GM23338 (cell line): ENCODE data around the gene ANTXR2. TPM values are rescaled to one million over a fixed set of nuclear protein-coding genes. Genes with fewer than 3 reads are reported as not detected.

ENCODE experiments used
- ATAC-seq: fragments of 200-7000 bp; cut with Tn5 transposase; 3 replicates; pipeline ENCODE4 v1.9.1; 2020
- DNase-seq: peaks from one replicate; pipeline ENCODE4 v3.0.0-alpha.2; 2015; ENCODE audit warnings: low spot score
- H2AFZ ChIP-seq: fragments of 200-600 bp; sonication (generic); 2 replicates; pipeline ENCODE4 v1.8.0; 2016; ENCODE audit warnings: antibody characterized with exemption, mild to moderate bottlenecking, moderate library complexity
- H3F3A ChIP-seq: fragments of 200-600 bp; sonication (generic); replicated peaks from 2 replicates; pipeline ENCODE4 v1.8.0; 2017; ENCODE audit warnings: antibody characterized with exemption, mixed run types, low read depth
- H3K27ac ChIP-seq: fragments of 200-600 bp; sonication (generic); 2 replicates; pipeline ENCODE4 v1.6.1; 2016; ENCODE audit warnings: low read depth
- H3K27me3 ChIP-seq: fragments of 200-600 bp; sonication (generic); 2 replicates; pipeline ENCODE4 v1.8.0; 2016; ENCODE audit warnings: mild to moderate bottlenecking, mixed run types, moderate library complexity; ENCODE audit not compliant: insufficient read depth
- H3K36me3 ChIP-seq: fragments of 200-600 bp; sonication (generic); 2 replicates; pipeline ENCODE4 v1.8.0; 2016; ENCODE audit warnings: mild to moderate bottlenecking; ENCODE audit not compliant: insufficient read depth
- H3K4me1 ChIP-seq: fragments of 200-600 bp; sonication (generic); 2 replicates; pipeline ENCODE4 v1.8.0; 2016; ENCODE audit warnings: mild to moderate bottlenecking, moderate library complexity; ENCODE audit not compliant: insufficient read depth
- H3K4me2 ChIP-seq: fragments of 200-600 bp; sonication (generic); 2 replicates; pipeline ENCODE4 v1.7.1; 2017; ENCODE audit warnings: mixed run types
- H3K4me3 ChIP-seq: fragments of 200-600 bp; sonication (generic); 2 replicates; pipeline ENCODE4 v1.6.1; 2016; ENCODE audit warnings: mixed run types
- H3K79me2 ChIP-seq: fragments of 200-600 bp; sonication (generic); replicated peaks from 2 replicates; pipeline ENCODE4 v1.8.0; 2017; ENCODE audit warnings: mild to moderate bottlenecking; ENCODE audit not compliant: insufficient read depth
- H3K9me2 ChIP-seq: fragments of 200-600 bp; sonication (generic); 2 replicates; pipeline ENCODE4 v1.8.0; 2017; ENCODE audit not compliant: insufficient read depth
- H4K20me1 ChIP-seq: fragments of 200-600 bp; sonication (generic); replicated peaks from 2 replicates; pipeline ENCODE4 v1.8.0; 2017; ENCODE audit warnings: mild to moderate bottlenecking; ENCODE audit not compliant: insufficient read depth
- H3K27ac Mint-ChIP-seq: 2 replicates; pipeline ENCODE4 v1.8.0; 2020; ENCODE audit warnings: inconsistent platforms, mild to moderate bottlenecking, moderate library complexity, mixed read lengths
- H3K27me3 Mint-ChIP-seq: 3 replicates; pipeline ENCODE4 v1.8.0; 2022; ENCODE audit warnings: low read depth, mild to moderate bottlenecking, moderate library complexity, mixed read lengths, inconsistent platforms; ENCODE audit not compliant: insufficient read depth, poor library complexity
- H3K36me3 Mint-ChIP-seq: 3 replicates; pipeline ENCODE4 v1.8.0; 2021; ENCODE audit warnings: low read depth, mild to moderate bottlenecking, inconsistent platforms, moderate library complexity, mixed read lengths
- H3K4me1 Mint-ChIP-seq: 3 replicates; pipeline ENCODE4 v1.8.0; 2020; ENCODE audit warnings: mild to moderate bottlenecking, inconsistent platforms, mixed read lengths
- H3K4me3 Mint-ChIP-seq: 3 replicates; pipeline ENCODE4 v1.8.0; 2021; ENCODE audit warnings: moderate library complexity, mild to moderate bottlenecking, inconsistent platforms, mixed read lengths
- H3K9me3 Mint-ChIP-seq: 3 replicates; pipeline ENCODE4 v1.8.0; 2020; ENCODE audit warnings: moderate library complexity, mild to moderate bottlenecking, inconsistent platforms, mixed read lengths
- CTCF ChIP-seq, 2 experiments: fragments of 200-600 bp in 1 of 2; sonication (generic) in 1 of 2; conservative IDR thresholded peaks; 2 replicates each; pipeline versions ENCODE4 v1.5.1 to v1.6.1; 2016 to 2017; ENCODE audit warnings: antibody characterized with exemption in 2 of 2, low read depth in 2 of 2, mild to moderate bottlenecking in 2 of 2, moderate library complexity in 1 of 2
- ETS1 ChIP-seq: IDR thresholded peaks from 2 replicates; pipeline ENCODE4 v1.6.1; 2016; ENCODE audit warnings: antibody characterized with exemption
- EZH2phosphoT487 ChIP-seq: fragments of 200-600 bp; sonication (generic); IDR thresholded peaks from one replicate; pipeline ENCODE4 v1.8.1; 2018; ENCODE audit warnings: antibody characterized with exemption; ENCODE audit not compliant: unreplicated experiment
- JUNB ChIP-seq: IDR thresholded peaks from one replicate; pipeline ENCODE4 v1.6.1; 2016; ENCODE audit warnings: antibody characterized with exemption; ENCODE audit not compliant: unreplicated experiment
- NANOG ChIP-seq: IDR thresholded peaks from 2 replicates; pipeline ENCODE4 v1.6.1; 2016; ENCODE audit warnings: antibody characterized with exemption, borderline replicate concordance
- REST ChIP-seq: IDR thresholded peaks from one replicate; pipeline ENCODE4 v1.6.1; 2018; ENCODE audit warnings: antibody characterized with exemption; ENCODE audit not compliant: unreplicated experiment
- STAT1 ChIP-seq: IDR thresholded peaks from one replicate; pipeline ENCODE4 v1.6.1; 2016; ENCODE audit warnings: antibody characterized with exemption; ENCODE audit not compliant: unreplicated experiment
- ZNF114 ChIP-seq: fragments of 250-450 bp; sonication (Bioruptor Pico); IDR thresholded peaks from 2 replicates; pipeline ENCODE4 v1.5.0; 2020; ENCODE audit warnings: mild to moderate bottlenecking, moderate library complexity
- ZNF331 ChIP-seq: fragments of 250-450 bp; sonication (Bioruptor Pico); IDR thresholded peaks from 2 replicates; pipeline ENCODE4 v1.5.0; 2020; ENCODE audit warnings: low read depth, mild to moderate bottlenecking, moderate library complexity
- polyA plus RNA-seq: library from polyadenylated mRNA; unstranded; fragments of >200 nt; fragmentation: Nextera tagmentation; extraction: Ambion mirVana; gene quantifications from 2 replicates; pipeline ENCODE4 v1.2.1, GENCODE V29; 2016
- total RNA-seq: library from RNA; depleted of rRNA; stranded (reverse); fragments of >200 nt; shearing (Covaris generic); gene quantifications from 2 replicates; pipeline ENCODE4 v1.2.3, GENCODE V29; 2014

ANTXR2 gene
- total and polyA plus RNA-seq, 2 experiments from 2014 or later, result 2.0 to 5.3 TPM

- TF ChIP-seq ETS1 (no peak), ZNF331 (CRISPR knock-in tag) (no peak), ZNF114 (CRISPR knock-in tag) (no peak), EZH2phosphoT487 (no peak), JUNB (no peak), STAT1 (no peak), NANOG (no peak), CTCF (conservative IDR thresholded peaks at IDR 0.05; ENCODE audit: low read depth in 2 of 2) (no peak), REST (no peak)
Measured at GRCh38 chr4:80082693-80083092, 9.7 kb upstream of the ANTXR2 start (continued).

DNA sequence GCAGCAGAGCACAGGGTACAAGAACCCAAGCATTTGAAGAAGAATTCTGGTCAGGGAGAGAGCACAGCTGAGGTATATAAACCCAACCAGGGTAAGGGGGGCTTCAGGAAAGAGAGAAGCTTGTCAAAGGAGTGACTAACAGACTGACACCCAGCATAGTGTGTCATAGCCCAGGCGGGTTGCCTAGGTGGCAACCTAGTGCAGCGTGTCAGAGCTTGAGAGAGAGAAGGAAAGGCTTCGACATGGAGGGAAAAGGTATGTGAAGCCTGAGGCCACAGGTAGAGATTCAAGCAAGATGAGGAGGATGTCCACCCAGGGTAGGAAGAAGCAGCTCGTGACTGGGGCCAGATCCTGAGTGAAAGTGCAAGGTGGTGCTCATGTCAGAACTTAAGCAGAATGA is 8.5 kb upstream of the ANTXR2 start:
- Mint-ChIP-seq H3K4me3 (no peak overlapping the region), H3K36me3 (no peaks in the 10 kb centered on the region), H3K4me1 (no peaks in the 10 kb centered on the region), H3K27ac (no peak overlapping the region), H3K27me3 (no peaks in the 10 kb centered on the region), H3K9me3 (no peaks in the 10 kb centered on the region; the same call in 2 of the 3 replicates)
- Histone ChIP-seq H3F3A (no peaks in the 10 kb centered on the region), H3K79me2 (no peaks in the 10 kb centered on the region), H4K20me1 (no peaks in the 10 kb centered on the region), H3K27ac (no peak overlapping the region), H3K4me1 (no peaks in the 10 kb centered on the region), H2AFZ (no peak overlapping the region), H3K36me3 (no peaks in the 10 kb centered on the region), H3K9me2 (peaks cover 14% of the 10 kb centered on the region), H3K4me2 (no peak overlapping the region), H3K27me3 (no peaks in the 10 kb centered on the region), H3K4me3 (no peak overlapping the region)
- no peak for DNase-seq
- ATAC-seq, result no peak
- TF ChIP-seq CTCF (conservative IDR thresholded peaks at IDR 0.05; ENCODE audit: low read depth in 2 of 2) (peak in 1 of 2 experiments; percentile 12; a peak in 1 of 4 replicates), NANOG (no peak)
